Mucosa of descending colon (tissue), 3 donors: ENCODE measurements around the gene ATP2A1. TPM values are rescaled to one million over a fixed set of nuclear protein-coding genes. Genes with fewer than 3 reads are reported as not detected.
A peak's percentile ranks its signal among the peaks of the same experiment; 100 is the strongest.

ENCODE experiments used
- ATAC-seq: fragments of 200-7000 bp; cut with Tn5 transposase; one replicate; pipeline ENCODE4 v1.9.1; 2020; ENCODE audit warnings: mild to moderate bottlenecking, moderate library complexity
- DNase-seq, 3 donors: peaks; one replicate each; pipeline ENCODE4 v3.0.0-alpha.2; 2020
- H3K36me3 ChIP-seq: fragments of 200-600 bp; one replicate; pipeline ENCODE4 v1.8.0; 2021; ENCODE audit warnings: low read depth, mild to moderate bottlenecking
- H3K4me1 ChIP-seq: fragments of 200-600 bp; one replicate; pipeline ENCODE4 v1.8.0; 2021; ENCODE audit warnings: low read depth, mild to moderate bottlenecking
- H3K4me3 ChIP-seq: fragments of 200-600 bp; one replicate; pipeline ENCODE4 v1.8.0; 2021; ENCODE audit warnings: mild to moderate bottlenecking
- H3K9me3 ChIP-seq: fragments of 200-600 bp; one replicate; pipeline ENCODE4 v1.8.0; 2021; ENCODE audit warnings: mild to moderate bottlenecking
- intact Hi-C, 2 donors: fragments of 100-400 bp; cut with DNase I in 1 of 2; cut with micrococcal nuclease in 1 of 2; formaldehyde crosslinking; loops; one replicate each; pipeline versions ENCODE4 v1.11.0 to v1.11.1; 2022; cut with DNase I, micrococcal nuclease
- total RNA-seq, 3 donors: library from RNA; stranded (reverse); fragmentation: NEBNext Ultra II Directional in 2 of 3; extraction: Animal tissue kit (Norgen Biotek cat#: 25700) in 2 of 3; gene quantifications; one replicate each; pipeline versions ENCODE4 v1.2.1 to v1.2.4, GENCODE V29; 2021 to 2023
- TF ChIP-seq, protein P1 (sequence below): fragments of 200-600 bp; IDR thresholded peaks from one replicate; pipeline ENCODE4 v1.8.0; 2022; ENCODE audit warnings: antibody characterized with exemption, mild to moderate bottlenecking
- donor health status: DM: no; HTN: no; CAD: no; lungs with moderate emphysema.
- donor health status: DM: no; HTN: no; CAD: no.
- donor health status: DM: no; HTN: yes; CAD: no.

Gene ATP2A1
- total RNA-seq, 3 donors from 2014 or later: 0.96 to 1.7 (median 1.6) TPM

DNA sequence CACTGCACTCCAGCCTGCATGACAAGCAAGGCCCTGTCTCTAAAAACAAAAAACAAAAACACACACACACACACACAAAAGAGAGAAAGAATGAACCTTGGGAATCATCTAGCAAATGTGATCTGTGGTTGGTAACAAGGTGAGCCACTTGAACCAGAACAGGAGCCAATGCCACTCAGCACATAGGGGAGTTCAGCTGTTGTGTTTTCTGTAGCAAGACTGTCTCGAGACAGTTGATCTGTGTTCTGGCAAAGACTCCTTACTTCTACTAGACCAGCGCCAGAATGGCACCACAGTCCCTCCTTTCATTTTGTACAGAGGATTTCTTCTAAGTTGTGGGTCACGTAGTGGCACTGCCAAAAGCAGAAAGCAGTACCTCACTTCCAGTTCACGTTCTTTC is 20.7 kb downstream of the ATP2A1 start:
- Histone ChIP-seq H3K4me1 (no peaks in the 10 kb centered on the region), H3K36me3 (no peaks in the 10 kb centered on the region), H3K4me3 (no peak overlapping the region), H3K9me3 (no peaks in the 10 kb centered on the region)
- DNase-seq: no peak
- intact Hi-C loops: no loop called here
- no peak for ATAC-seq
- TF ChIP-seq, protein P1, sequence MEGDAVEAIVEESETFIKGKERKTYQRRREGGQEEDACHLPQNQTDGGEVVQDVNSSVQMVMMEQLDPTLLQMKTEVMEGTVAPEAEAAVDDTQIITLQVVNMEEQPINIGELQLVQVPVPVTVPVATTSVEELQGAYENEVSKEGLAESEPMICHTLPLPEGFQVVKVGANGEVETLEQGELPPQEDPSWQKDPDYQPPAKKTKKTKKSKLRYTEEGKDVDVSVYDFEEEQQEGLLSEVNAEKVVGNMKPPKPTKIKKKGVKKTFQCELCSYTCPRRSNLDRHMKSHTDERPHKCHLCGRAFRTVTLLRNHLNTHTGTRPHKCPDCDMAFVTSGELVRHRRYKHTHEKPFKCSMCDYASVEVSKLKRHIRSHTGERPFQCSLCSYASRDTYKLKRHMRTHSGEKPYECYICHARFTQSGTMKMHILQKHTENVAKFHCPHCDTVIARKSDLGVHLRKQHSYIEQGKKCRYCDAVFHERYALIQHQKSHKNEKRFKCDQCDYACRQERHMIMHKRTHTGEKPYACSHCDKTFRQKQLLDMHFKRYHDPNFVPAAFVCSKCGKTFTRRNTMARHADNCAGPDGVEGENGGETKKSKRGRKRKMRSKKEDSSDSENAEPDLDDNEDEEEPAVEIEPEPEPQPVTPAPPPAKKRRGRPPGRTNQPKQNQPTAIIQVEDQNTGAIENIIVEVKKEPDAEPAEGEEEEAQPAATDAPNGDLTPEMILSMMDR: no peak

DNA sequence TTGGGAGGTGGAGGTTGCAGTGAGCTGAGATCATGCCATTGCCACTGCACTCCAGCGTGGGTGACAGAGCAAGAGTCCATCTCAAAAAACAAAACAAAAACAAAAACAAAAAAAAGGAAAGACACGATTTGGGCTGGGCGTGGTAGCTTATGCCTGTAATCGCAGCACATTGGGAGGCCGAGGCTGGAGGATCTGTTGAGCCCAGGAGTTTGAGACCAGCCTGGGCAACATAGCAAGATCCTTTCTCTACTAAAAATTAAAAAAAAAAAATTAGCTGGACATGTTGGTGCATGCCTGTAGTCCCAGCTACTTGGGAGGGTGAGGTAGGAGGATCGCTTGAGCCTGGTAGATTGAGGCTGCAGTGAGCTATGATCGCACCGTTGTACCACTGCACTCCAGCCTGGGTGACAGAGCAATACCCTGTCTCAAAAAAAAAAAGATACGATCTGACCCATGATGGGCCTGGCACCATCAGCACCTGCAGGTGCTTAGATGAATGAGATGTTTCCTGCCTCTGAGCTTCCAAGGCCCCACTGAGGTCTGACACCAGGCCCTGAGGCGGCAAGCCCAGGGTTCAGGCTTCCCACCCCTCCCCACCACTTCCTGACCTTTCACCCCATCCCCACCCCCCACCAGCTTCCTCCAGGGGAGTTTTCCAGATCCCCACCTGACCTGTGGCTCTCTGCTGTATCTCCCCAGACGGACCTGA is 21.7 kb downstream of the ATP2A1 start:
- TF ChIP-seq, protein P1: no peak
- Histone ChIP-seq H3K9me3 (no peaks in the 10 kb centered on the region), H3K36me3 (no peaks in the 10 kb centered on the region), H3K4me3 (no peak overlapping the region), H3K4me1 (no peaks in the 10 kb centered on the region)
- intact Hi-C loops: no loop called here
- DNase-seq (no peak), ATAC-seq (no peak)

DNA sequence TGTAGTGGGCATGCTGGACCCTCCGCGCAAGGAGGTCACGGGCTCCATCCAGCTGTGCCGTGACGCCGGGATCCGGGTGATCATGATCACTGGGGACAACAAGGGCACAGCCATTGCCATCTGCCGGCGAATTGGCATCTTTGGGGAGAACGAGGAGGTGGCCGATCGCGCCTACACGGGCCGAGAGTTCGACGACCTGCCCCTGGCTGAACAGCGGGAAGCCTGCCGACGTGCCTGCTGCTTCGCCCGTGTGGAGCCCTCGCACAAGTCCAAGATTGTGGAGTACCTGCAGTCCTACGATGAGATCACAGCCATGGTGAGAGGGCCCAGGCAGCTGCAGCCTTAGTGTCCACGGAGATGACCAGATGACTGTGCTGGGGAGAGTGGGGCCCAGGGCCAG is 22.3 kb downstream of the ATP2A1 start:
- Histone ChIP-seq H3K4me3 (no peak overlapping the region), H3K9me3 (no peaks in the 10 kb centered on the region), H3K36me3 (no peaks in the 10 kb centered on the region), H3K4me1 (no peaks in the 10 kb centered on the region)
- intact Hi-C loops: no loop called here
- TF ChIP-seq, protein P1: no peak
- DNase-seq (no peak), ATAC-seq (no peak)

DNA sequence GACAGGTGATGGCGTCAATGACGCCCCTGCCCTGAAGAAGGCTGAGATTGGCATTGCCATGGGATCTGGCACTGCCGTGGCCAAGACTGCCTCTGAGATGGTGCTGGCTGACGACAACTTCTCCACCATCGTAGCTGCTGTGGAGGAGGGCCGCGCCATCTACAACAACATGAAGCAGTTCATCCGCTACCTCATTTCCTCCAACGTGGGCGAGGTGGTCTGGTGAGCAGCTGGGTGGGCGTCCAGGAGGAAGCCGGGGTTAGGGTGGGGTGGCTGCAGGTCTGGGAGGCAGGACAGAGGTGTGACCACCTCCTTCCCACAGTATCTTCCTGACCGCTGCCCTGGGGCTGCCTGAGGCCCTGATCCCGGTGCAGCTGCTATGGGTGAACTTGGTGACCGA is 23.6 kb downstream of the ATP2A1 start:
- TF ChIP-seq, protein P1: no peak
- intact Hi-C loops: no loop called here
- Histone ChIP-seq H3K36me3 (no peaks in the 10 kb centered on the region), H3K4me3 (no peak overlapping the region), H3K9me3 (no peaks in the 10 kb centered on the region), H3K4me1 (no peaks in the 10 kb centered on the region)
- no peak for ATAC-seq
- DNase-seq: no peak

DNA sequence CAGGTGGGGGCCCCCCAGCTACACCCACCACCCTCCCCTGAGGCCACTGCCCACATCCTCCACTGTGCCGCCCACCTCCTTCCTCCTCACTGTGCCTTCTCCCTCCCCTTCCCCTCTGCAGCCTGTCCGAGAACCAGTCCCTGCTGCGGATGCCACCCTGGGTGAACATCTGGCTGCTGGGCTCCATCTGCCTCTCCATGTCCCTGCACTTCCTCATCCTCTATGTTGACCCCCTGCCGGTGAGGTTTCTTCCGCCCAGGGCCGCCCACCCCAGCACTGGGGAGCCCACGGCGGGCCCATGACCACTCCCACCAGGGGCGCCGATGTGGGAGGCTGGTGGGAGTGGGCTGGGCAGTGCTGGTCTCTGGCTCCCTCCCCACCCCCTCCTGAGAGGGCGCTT is 24.6 kb downstream of the ATP2A1 start:
- Histone ChIP-seq H3K9me3 (no peaks in the 10 kb centered on the region), H3K36me3 (no peaks in the 10 kb centered on the region), H3K4me3 (no peak overlapping the region), H3K4me1 (no peaks in the 10 kb centered on the region)
- intact Hi-C loops: no loop called here
- DNase-seq (no peak), ATAC-seq (peak; percentile 6)
- TF ChIP-seq, protein P1: no peak
